LoVo (cell line): Measurements from ENCODE around the gene PGAM2.
A peak's percentile ranks its signal among the peaks of the same experiment; 100 is the strongest.
"Not testable (repeated sequence)": the region's sequence is repeated elsewhere in the genome, so short reads cannot be mapped to it uniquely, and the experiment has no call there.

Experiments
- DNase-seq: peaks from one replicate; pipeline ENCODE4 v3.0.0-alpha.2; 2016; ENCODE audit warnings: low spot score

PGAM2 gene

GRCh38 chr7:44022796-44023467 lies 42.4 kb downstream of the PGAM2 start:
- DNase-seq = not testable (repeated sequence)

- not testable (repeated sequence) for DNase-seq
Observed at GRCh38 chr7:44022069-44022468, 43.3 kb downstream of the PGAM2 start.

GRCh38 chr7:44019825-44020224 lies 45.5 kb downstream of the PGAM2 start:
- not testable (repeated sequence) for DNase-seq

GRCh38 chr7:44018857-44019807 lies 46.2 kb downstream of the PGAM2 start:
- peak; percentile 97 for DNase-seq

GRCh38 chr7:44015090-44015489 lies 50.3 kb downstream of the PGAM2 start:
- DNase-seq = not testable (repeated sequence)
